ENCODE data around the gene TIAM1.

DNA sequence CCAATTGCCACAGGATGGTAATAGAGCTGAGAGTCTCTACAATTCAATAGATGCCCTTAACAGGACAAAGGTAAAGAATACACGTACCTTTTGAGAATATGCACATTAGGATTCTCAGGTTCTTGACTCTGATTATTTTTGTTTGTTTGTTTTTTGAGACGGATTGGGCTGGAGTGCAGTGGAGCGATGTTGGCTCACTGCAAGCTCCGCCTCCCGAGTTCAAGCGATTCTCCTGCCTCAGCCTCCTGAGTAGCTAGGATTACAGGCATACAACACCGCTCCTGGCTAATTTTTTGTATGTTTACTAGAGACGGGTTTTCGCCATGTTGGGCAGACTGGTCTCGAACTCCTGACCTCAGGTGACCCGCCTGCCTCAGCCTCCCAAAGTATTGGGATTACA lies 48.4 kb downstream of the TIAM1 start:
- TF ChIP-seq EP300 (IDR thresholded peaks at IDR 0.05) = no peak
- no peak for TF ChIP-seq CEBPB (IDR thresholded peaks at IDR 0.05)
- no peak for TF ChIP-seq PHF8 (IDR thresholded peaks at IDR 0.05; ENCODE audit: borderline replicate concordance, low read depth)
- no peak for TF ChIP-seq CTCF (IDR thresholded peaks at IDR 0.05)
- no peak for TF ChIP-seq RNF2 (IDR thresholded peaks at IDR 0.05; ENCODE audit: borderline replicate concordance, low read depth)
- no peak for TF ChIP-seq SMC3 (IDR thresholded peaks at IDR 0.05)
- TF ChIP-seq POLR2A (IDR thresholded peaks at IDR 0.05; ENCODE audit: low read length) = no peak
- no peak for TF ChIP-seq RAD21 (conservative IDR thresholded peaks at IDR 0.05 in 1 of 2, IDR thresholded peaks at IDR 0.05 in 1 of 2)
- TF ChIP-seq MAX (IDR thresholded peaks at IDR 0.05) = no peak
- no peak for TF ChIP-seq HDAC2 (IDR thresholded peaks at IDR 0.05)
